Upper lobe of left lung (tissue), 6 donors: ENCODE measurements around the gene MARK3. TPM values are rescaled to one million over a fixed set of nuclear protein-coding genes. Genes with fewer than 3 reads are reported as not detected.

ENCODE experiments used
- ATAC-seq, 2 donors: fragments of 200-7000 bp; cut with Tn5 transposase; one replicate each; pipeline ENCODE4 v1.9.1; 2022; ENCODE audit warnings: mild to moderate bottlenecking in 2 of 2, moderate library complexity in 2 of 2; ENCODE audit not compliant: low FRiP score in 2 of 2
- DNase-seq, 2 donors: peaks; one replicate each; pipeline ENCODE4 v3.0.0-alpha.2; 2019 to 2020
- H3K27ac ChIP-seq, 4 donors: fragments of 200-600 bp; sonication (generic); one replicate each; pipeline ENCODE4 v1.5.1; 2016 to 2019
- H3K27me3 ChIP-seq, 4 donors: fragments of 200-600 bp; sonication (generic); one replicate each; pipeline ENCODE4 v1.5.1; 2017 to 2019
- H3K36me3 ChIP-seq, 4 donors: fragments of 200-600 bp; sonication (generic); one replicate each; pipeline ENCODE4 v1.5.1; 2016 to 2019
- H3K4me1 ChIP-seq, 4 donors: fragments of 200-600 bp; sonication (generic); one replicate each; pipeline ENCODE4 v1.5.1; 2018 to 2019
- H3K4me3 ChIP-seq, 4 donors: fragments of 200-600 bp; sonication (generic); one replicate each; pipeline ENCODE4 v1.5.1; 2017 to 2019; ENCODE audit warnings: mild to moderate bottlenecking in 2 of 4, moderate library complexity in 1 of 4
- H3K9me3 ChIP-seq, 4 donors: fragments of 200-600 bp; sonication (generic); one replicate each; pipeline ENCODE4 v1.5.1; 2018 to 2019
- EP300 ChIP-seq, 4 donors: sonication (generic); formaldehyde crosslinking; IDR thresholded peaks; one replicate each; pipeline ENCODE4 v1.5.1; 2017; ENCODE audit warnings: antibody characterized with exemption in 4 of 4, control low read depth in 2 of 4
- POLR2A ChIP-seq, 4 donors: fragments of 450-650 bp; IDR thresholded peaks; one replicate each; pipeline ENCODE4 v1.5.1; 2016 to 2017; ENCODE audit warnings: antibody characterized with exemption in 4 of 4, mild to moderate bottlenecking in 2 of 4
- POLR2AphosphoS5 ChIP-seq, 2 donors: sonication (generic); formaldehyde crosslinking; IDR thresholded peaks; one replicate each; pipeline ENCODE4 v1.5.1; 2017; ENCODE audit warnings: antibody characterized with exemption in 2 of 2
- WGBS, 2 donors: methylation state at CpG; one replicate each; pipeline ENCODE4 v1.1.5; 2017 to 2018; 5-methylcytosine and 5-hydroxymethylcytosine counted together
- total RNA-seq, 6 donors: library from RNA; depleted of rRNA in 4 of 6; stranded (reverse); fragments of >200 nt in 4 of 6; gene quantifications; one replicate each; pipeline versions ENCODE4 v1.1.0 to v1.2.1, GENCODE V29; 2016 to 2021
- TF ChIP-seq, protein P1 (sequence below), 6 experiments: fragments of 450-650 bp in 4 of 6; fragments of 200-600 bp in 2 of 6; sonication (generic) in 2 of 6; IDR thresholded peaks; one replicate each; pipeline ENCODE4 v1.5.1; 2016 to 2019; ENCODE audit warnings: antibody characterized with exemption in 6 of 6
- donor health status: DM: no; HTN: no; CAD: no; lungs with moderate emphysema.
- donor health status: DM: no; HTN: yes; CAD: no; lungs with severe emphysema.

Gene MARK3
- total RNA-seq, 6 donors from 2014 or later: 84.5 to 190 (median 132) TPM

DNA sequence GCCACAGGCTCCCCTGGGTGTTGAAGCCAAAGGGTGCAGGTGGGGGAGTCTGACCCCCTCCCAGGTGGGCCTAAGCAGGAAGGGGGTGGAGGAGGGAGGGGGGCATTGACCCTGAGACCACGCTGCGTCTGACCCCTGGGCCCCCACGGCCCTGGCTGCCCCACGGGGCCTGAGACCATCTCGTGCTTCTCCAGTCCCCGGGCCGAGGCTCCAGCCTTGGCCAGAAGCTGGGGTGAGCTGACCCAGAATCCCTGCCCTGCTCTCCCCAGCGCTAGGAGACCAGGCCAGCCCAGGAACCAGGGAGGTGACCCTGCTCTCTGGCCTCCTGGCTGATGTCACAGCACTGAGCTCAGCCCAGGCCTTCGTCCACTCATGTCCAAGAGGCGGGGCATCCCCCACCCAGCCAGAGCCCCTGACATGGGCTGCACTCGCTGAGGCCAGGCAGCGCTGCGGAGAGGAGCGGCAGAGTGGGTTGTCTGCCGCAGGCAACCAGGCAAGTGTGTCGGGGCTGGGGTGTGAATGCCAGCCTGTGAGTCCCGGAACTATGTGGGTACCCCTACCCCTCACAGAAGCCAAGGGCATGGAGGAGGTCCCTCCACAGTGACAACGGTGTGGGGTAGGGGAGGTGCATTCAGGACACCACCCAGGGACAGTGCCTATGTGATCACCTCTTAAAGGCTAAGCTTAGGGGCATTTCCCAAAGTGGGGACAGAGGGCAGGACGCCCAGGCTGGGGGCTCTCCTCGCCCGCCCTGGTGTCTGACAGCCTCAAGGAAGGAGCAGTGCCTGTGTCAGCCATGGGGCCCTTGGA lies 150.1 kb downstream of the MARK3 start:
- peak in 1 of 2 donors; percentile 23 for ATAC-seq
- peaks cover 0 to 39% (median 21%) of the 10 kb centered on the region in 4 donors for H3K36me3 ChIP-seq
- TF ChIP-seq EP300 (IDR thresholded peaks at IDR 0.05): no peak
- TF ChIP-seq, protein P1, sequence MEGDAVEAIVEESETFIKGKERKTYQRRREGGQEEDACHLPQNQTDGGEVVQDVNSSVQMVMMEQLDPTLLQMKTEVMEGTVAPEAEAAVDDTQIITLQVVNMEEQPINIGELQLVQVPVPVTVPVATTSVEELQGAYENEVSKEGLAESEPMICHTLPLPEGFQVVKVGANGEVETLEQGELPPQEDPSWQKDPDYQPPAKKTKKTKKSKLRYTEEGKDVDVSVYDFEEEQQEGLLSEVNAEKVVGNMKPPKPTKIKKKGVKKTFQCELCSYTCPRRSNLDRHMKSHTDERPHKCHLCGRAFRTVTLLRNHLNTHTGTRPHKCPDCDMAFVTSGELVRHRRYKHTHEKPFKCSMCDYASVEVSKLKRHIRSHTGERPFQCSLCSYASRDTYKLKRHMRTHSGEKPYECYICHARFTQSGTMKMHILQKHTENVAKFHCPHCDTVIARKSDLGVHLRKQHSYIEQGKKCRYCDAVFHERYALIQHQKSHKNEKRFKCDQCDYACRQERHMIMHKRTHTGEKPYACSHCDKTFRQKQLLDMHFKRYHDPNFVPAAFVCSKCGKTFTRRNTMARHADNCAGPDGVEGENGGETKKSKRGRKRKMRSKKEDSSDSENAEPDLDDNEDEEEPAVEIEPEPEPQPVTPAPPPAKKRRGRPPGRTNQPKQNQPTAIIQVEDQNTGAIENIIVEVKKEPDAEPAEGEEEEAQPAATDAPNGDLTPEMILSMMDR (IDR thresholded peaks at IDR 0.05): no peak

DNA sequence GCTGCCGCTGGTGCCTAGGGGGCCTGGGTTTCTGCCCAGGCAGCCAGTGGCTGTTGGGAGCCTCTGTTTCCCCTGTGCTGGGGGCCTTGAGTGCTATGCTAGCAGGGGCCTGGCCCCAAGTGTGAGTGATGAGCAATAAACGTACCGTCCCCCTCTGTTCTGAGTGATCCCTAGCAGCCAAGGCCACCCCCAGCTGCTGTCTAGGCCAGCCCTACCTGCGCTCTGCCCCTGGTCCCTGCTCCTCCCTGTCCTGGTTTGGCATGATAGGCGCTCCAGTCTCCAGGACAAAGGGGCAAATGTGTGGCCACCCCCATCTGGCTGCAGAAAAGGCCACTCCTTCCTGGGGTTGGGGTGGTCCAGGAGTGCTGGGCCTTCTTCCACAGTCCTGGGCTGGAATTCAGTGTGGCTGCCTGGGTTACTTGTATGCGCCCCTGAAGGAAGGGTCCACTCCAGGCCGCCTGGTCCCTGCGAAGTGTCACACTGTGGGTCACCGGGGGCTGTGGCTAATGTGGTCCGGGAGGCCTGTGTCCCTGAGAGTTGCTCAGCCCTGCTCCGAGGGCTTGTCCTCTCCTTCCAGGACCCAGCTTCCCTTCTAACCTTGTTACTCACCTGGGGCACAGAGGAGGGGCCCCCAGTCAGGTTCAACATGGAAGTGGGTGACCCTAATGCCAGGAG lies 150.8 kb downstream of the MARK3 start:
- Histone ChIP-seq H3K36me3 (peaks cover 0 to 33% (median 18%) of the 10 kb centered on the region in 4 donors), H3K27me3 (no peaks in the 10 kb centered on the region), H3K9me3 (no peaks in the 10 kb centered on the region), H3K4me1 (peaks cover 10 to 26% (median 18%) of the 10 kb centered on the region in 4 donors), H3K4me3 (no peak overlapping the region), H3K27ac (no peak overlapping the region)
- ATAC-seq: no peak
- WGBS, 2 donors: 80 to 90% methylated on average over 1 to 11 of the region's 11 CpGs
- TF ChIP-seq POLR2A (IDR thresholded peaks at IDR 0.05): no peak
- TF ChIP-seq, protein P1 (IDR thresholded peaks at IDR 0.05): no peak
- TF ChIP-seq POLR2AphosphoS5 (IDR thresholded peaks at IDR 0.05): no peak
- TF ChIP-seq EP300 (IDR thresholded peaks at IDR 0.05): no peak
- DNase-seq: no peak

More for the DNA sequence above, 150.1 kb downstream of the MARK3 start:
- H3K9me3 ChIP-seq: no peaks in the 10 kb centered on the region
- no peaks in the 10 kb centered on the region for H3K27me3 ChIP-seq
- 90% methylated on average over 8 to 12 of the region's 21 CpGs for WGBS, 2 donors
- peak in 1 of 2 donors; percentile 80 for DNase-seq
- no peak overlapping the region for H3K27ac ChIP-seq
- no peak overlapping the region for H3K4me3 ChIP-seq
- peaks cover 8 to 26% (median 18%) of the 10 kb centered on the region in 4 donors for H3K4me1 ChIP-seq

DNA sequence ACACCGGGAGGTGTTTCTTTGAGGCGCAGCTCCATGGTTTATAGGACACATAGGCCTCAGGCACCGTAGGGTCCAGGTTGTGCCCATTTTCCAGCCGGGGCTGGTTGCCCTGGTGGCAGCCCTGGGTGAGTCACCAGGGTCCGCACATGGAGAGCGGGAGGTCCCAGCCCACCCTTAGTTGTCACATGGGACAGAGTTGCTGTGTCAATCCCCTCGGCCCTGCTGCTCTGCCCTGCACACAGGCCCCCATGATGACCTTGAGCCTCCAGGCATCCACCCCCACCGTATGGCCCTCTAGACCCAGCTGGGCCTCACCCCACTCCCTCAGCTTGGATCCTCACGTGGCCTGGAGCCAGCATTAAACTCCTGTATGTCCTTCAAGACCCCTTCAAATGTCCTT lies 151.5 kb downstream of the MARK3 start:
- Histone ChIP-seq H3K9me3 (no peaks in the 10 kb centered on the region), H3K27ac (no peak overlapping the region), H3K27me3 (no peaks in the 10 kb centered on the region), H3K4me1 (peaks cover 17 to 29% (median 24%) of the 10 kb centered on the region in 4 donors), H3K4me3 (no peak overlapping the region), H3K36me3 (peaks cover 0 to 33% (median 18%) of the 10 kb centered on the region in 4 donors)
- DNase-seq (no peak), ATAC-seq (no peak)
- 60 to 84% methylated on average over 3 to 4 of the region's 9 CpGs for WGBS, 2 donors
- TF ChIP-seq EP300 (IDR thresholded peaks at IDR 0.05) (no peak), POLR2A (IDR thresholded peaks at IDR 0.05) (no peak), POLR2AphosphoS5 (IDR thresholded peaks at IDR 0.05) (no peak)
- TF ChIP-seq, protein P1 (IDR thresholded peaks at IDR 0.05): no peak

DNA sequence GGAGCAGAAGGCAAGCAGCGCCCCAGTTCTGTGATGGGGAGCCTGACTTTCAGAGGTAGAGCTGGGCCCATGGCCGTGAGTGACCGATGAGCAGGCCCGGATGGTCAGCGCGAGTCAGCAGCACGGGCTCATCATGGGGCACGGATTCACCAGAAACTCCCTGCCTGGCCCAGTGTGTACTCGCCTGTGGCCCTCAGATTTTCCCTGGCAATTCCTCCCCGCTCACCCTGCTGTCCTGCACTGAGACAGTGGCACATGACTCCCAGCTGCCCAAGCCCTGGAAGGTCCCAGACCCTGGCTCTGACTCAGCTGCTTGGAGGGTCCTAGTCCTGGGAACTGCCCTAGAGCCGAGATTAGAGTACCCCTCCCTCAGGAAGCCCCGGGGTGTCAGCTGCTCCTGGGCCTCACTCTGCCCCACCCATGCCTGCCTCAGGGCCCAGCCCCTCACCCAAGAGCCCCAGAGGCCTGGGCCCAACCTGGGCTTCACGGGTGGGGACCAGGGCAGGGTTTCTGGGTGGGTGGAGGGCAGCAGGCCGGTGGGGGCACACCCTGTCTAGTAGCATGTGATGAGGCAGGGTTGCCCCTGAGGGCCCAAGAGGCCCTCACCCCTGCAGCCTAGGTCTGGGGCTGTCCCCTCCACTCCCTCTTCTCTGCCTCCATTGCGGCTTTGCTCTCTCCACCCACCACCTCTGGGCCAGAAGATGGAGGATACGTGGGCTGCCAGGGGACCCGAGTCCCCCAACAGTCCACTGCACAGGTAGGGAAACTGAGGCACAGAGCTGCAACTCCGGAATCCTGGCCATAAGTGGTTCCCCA lies 152.2 kb downstream of the MARK3 start:
- no peaks in the 10 kb centered on the region for H3K9me3 ChIP-seq
- H3K27ac ChIP-seq: peak overlapping the region in 1 of 4 donors; percentile 34
- H3K4me1 ChIP-seq: peaks cover 24 to 36% (median 30%) of the 10 kb centered on the region in 4 donors
- ATAC-seq (no peak), DNase-seq (no peak)
- no peaks in the 10 kb centered on the region for H3K27me3 ChIP-seq
- H3K4me3 ChIP-seq: no peak overlapping the region
- 77 to 79% methylated on average over 13 to 15 of the region's 18 CpGs for WGBS, 2 donors
- peaks cover 0 to 33% (median 16%) of the 10 kb centered on the region in 4 donors for H3K36me3 ChIP-seq
- TF ChIP-seq EP300 (IDR thresholded peaks at IDR 0.05): no peak
- TF ChIP-seq POLR2A (IDR thresholded peaks at IDR 0.05): no peak
- no peak for TF ChIP-seq POLR2AphosphoS5 (IDR thresholded peaks at IDR 0.05)
- TF ChIP-seq, protein P1 (IDR thresholded peaks at IDR 0.05): no peak
